ENCODE results near the gene DNAH5. TPM values are rescaled to one million over a fixed set of nuclear protein-coding genes. Genes with fewer than 3 reads are reported as not detected.

The DNAH5 gene
- total RNA-seq, 1 experiment from 2014 or later = 9.7 TPM

- Histone ChIP-seq H3K27me3 (ENCODE audit: insufficient read depth, low read depth) (no peaks in the 10 kb centered on the region), H2AFZ (no peak overlapping the region), H3K4me3 (no peak overlapping the region), H4K20me1 (ENCODE audit: insufficient read depth) (no peaks in the 10 kb centered on the region), H3K4me2 (no peak overlapping the region), H3K4me1 (replicated peaks; ENCODE audit: insufficient read depth) (no peaks in the 10 kb centered on the region), H3K9me3 (ENCODE audit: insufficient read depth, low read depth) (no peaks in the 10 kb centered on the region), H3K79me2 (ENCODE audit: low read depth) (no peaks in the 10 kb centered on the region), H3F3A (ENCODE audit: insufficient read depth, low read depth) (no peaks in the 10 kb centered on the region), H3K36me3 (ENCODE audit: low read depth) (no peaks in the 10 kb centered on the region), H3K27ac (no peak overlapping the region), H3K9me2 (ENCODE audit: insufficient read depth) (no peaks in the 10 kb centered on the region)
- BruUV-seq (replicated peaks) = no TSS peak
- ChIA-PET CTCF (no interaction called here), POLR2A (ENCODE audit: unreplicated experiment) (no interaction called here)
- intact Hi-C loops (cut with micrococcal nuclease; ENCODE audit: unreplicated experiment) = no loop called here
- TF ChIP-seq CTCF (conservative IDR thresholded peaks at IDR 0.05) (no peak), EZH2 (IDR thresholded peaks at IDR 0.05; ENCODE audit: low read depth) (no peak)
- no peak for DNase-seq
Measured at GRCh38 chr5:13674391-13674790, 270.1 kb downstream of the DNAH5 start.

- intact Hi-C loops (cut with micrococcal nuclease; ENCODE audit: unreplicated experiment) = no loop called here
- no peak overlapping the region for H3K4me2 ChIP-seq
- CTCF ChIA-PET = no interaction called here
- no peaks in the 10 kb centered on the region for H3K79me2 ChIP-seq (ENCODE audit: low read depth)
- no peak overlapping the region for H3K4me3 ChIP-seq
- TF ChIP-seq EZH2 (IDR thresholded peaks at IDR 0.05; ENCODE audit: low read depth) = no peak
- TF ChIP-seq CTCF (conservative IDR thresholded peaks at IDR 0.05) = no peak
- no peaks in the 10 kb centered on the region for H3K4me1 ChIP-seq (replicated peaks; ENCODE audit: insufficient read depth)
- no peak for DNase-seq
- H2AFZ ChIP-seq = no peak overlapping the region
- no peaks in the 10 kb centered on the region for H4K20me1 ChIP-seq (ENCODE audit: insufficient read depth)
- no peaks in the 10 kb centered on the region for H3K36me3 ChIP-seq (ENCODE audit: low read depth)
- no peaks in the 10 kb centered on the region for H3F3A ChIP-seq (ENCODE audit: insufficient read depth, low read depth)
- H3K9me3 ChIP-seq (ENCODE audit: insufficient read depth, low read depth) = no peaks in the 10 kb centered on the region
- no peaks in the 10 kb centered on the region for H3K27me3 ChIP-seq (ENCODE audit: insufficient read depth, low read depth)
- no peak overlapping the region for H3K27ac ChIP-seq
- no TSS peak for BruUV-seq (replicated peaks)
- POLR2A ChIA-PET (ENCODE audit: unreplicated experiment) = no interaction called here
- H3K9me2 ChIP-seq (ENCODE audit: insufficient read depth) = no peaks in the 10 kb centered on the region
Measured at GRCh38 chr5:13673511-13673910, 271.0 kb downstream of the DNAH5 start.

- no peaks in the 10 kb centered on the region for H3K4me1 ChIP-seq (replicated peaks; ENCODE audit: insufficient read depth)
- intact Hi-C loops (cut with micrococcal nuclease; ENCODE audit: unreplicated experiment) = no loop called here
- ChIA-PET POLR2A (ENCODE audit: unreplicated experiment) (no interaction called here), CTCF (no interaction called here)
- no peak overlapping the region for H3K27ac ChIP-seq
- H3K9me2 ChIP-seq (ENCODE audit: insufficient read depth) = no peaks in the 10 kb centered on the region
- H3K79me2 ChIP-seq (ENCODE audit: low read depth) = no peaks in the 10 kb centered on the region
- no peaks in the 10 kb centered on the region for H3K36me3 ChIP-seq (ENCODE audit: low read depth)
- no peak overlapping the region for H3K4me2 ChIP-seq
- no peak overlapping the region for H2AFZ ChIP-seq
- no peaks in the 10 kb centered on the region for H3F3A ChIP-seq (ENCODE audit: insufficient read depth, low read depth)
- DNase-seq = no peak
- no peaks in the 10 kb centered on the region; the same call in 1 of the 2 replicates for H3K9me3 ChIP-seq (ENCODE audit: insufficient read depth, low read depth)
- no peaks in the 10 kb centered on the region for H3K27me3 ChIP-seq (ENCODE audit: insufficient read depth, low read depth)
- H4K20me1 ChIP-seq (ENCODE audit: insufficient read depth) = no peaks in the 10 kb centered on the region
- TF ChIP-seq CTCF (conservative IDR thresholded peaks at IDR 0.05) (no peak), EZH2 (IDR thresholded peaks at IDR 0.05; ENCODE audit: low read depth) (no peak)
- no peak overlapping the region for H3K4me3 ChIP-seq
- BruUV-seq (replicated peaks) = no TSS peak
Measured at GRCh38 chr5:13664377-13664776, 280.1 kb downstream of the DNAH5 start.

Measured in PC-9 (cell line).